HepG2 (cell line): Measurements from ENCODE around the gene HIRA. TPM values are rescaled to one million over a fixed set of nuclear protein-coding genes. Genes with fewer than 3 reads are reported as not detected.

Experiments used
- ATAC-seq: fragments of 200-7000 bp; cut with Tn5 transposase; 3 replicates; pipeline ENCODE4 v1.9.1; 2020; ENCODE audit warnings: mild to moderate bottlenecking, moderate library complexity
- BruUV-seq: library from RNA; stranded (reverse); fragments of 400-500 nt; replicated peaks from 2 replicates; lab custom pipeline; 2021; lab: Mats Ljungman, UMichigan
- CTCF ChIA-PET: fragments of 300-600 bp; formaldehyde crosslinking; extraction: SDS; loops from one replicate; lab custom pipeline; 2021; ENCODE audit warnings: low total read pairs, inconsistent platforms, low intra/inter-chr PET ratio; lab: Yijun Ruan, JAX
- POLR2A ChIA-PET: fragments of 350-600 bp; sonication (Branson Sonifier 250); formaldehyde crosslinking; loops from one replicate; lab custom pipeline; 2020; ENCODE audit warnings: antibody characterized with exemption, inconsistent platforms; lab: Yijun Ruan, JAX
- DNase-seq: peaks from one replicate; pipeline ENCODE4 v3.0.0-alpha.2; 2015; ENCODE audit warnings: low spot score
- FAIRE-seq: peaks from 3 replicates; lab custom pipeline; 2011; peaks lifted over from hg19 to GRCh38; lab: Jason Lieb, UNC
- H2AFZ ChIP-seq: one replicate; pipeline ENCODE4 v1.6.1; 2011; ENCODE audit warnings: low read length, inconsistent platforms
- H3K27ac ChIP-seq: fragments of 300-600 bp; 3 replicates; pipeline ENCODE4 v1.8.0; 2011; ENCODE audit warnings: mixed run types, mild to moderate bottlenecking, mixed read lengths, low read length, inconsistent platforms; ENCODE audit not compliant: insufficient read depth; ENCODE audit errors: extremely low read length
- H3K27me3 ChIP-seq, 2 experiments: fragments of 200-600 bp in 1 of 2; 2 replicates in 1 of 2; 3 replicates in 1 of 2; pipeline versions ENCODE4 v1.6.0 to v1.8.0; 2011; ENCODE audit warnings: low read length in 2 of 2, mild to moderate bottlenecking in 2 of 2, moderate library complexity in 2 of 2, inconsistent platforms in 1 of 2; ENCODE audit not compliant: insufficient read depth in 2 of 2, control insufficient read depth in 1 of 2
- H3K36me3 ChIP-seq, 2 experiments: fragments of 200-600 bp in 1 of 2; replicated peaks in 1 of 2; 2 replicates in 1 of 2; 3 replicates in 1 of 2; pipeline versions ENCODE4 v1.5.1 to v1.8.0; 2011; ENCODE audit warnings: low read length in 2 of 2, inconsistent platforms in 1 of 2; ENCODE audit not compliant: insufficient read depth in 2 of 2, control insufficient read depth in 1 of 2
- H3K4me1 ChIP-seq: 2 replicates; pipeline ENCODE4 v1.5.1; 2012; ENCODE audit warnings: low read length, inconsistent platforms; ENCODE audit not compliant: insufficient read depth
- H3K4me2 ChIP-seq: 2 replicates; pipeline ENCODE4 v1.6.0; 2011; ENCODE audit warnings: low read depth, low read length, inconsistent platforms
- H3K4me3 ChIP-seq, 3 experiments: fragments of 200-600 bp in 1 of 3; sonication (generic), shearing (Covaris generic) in 1 of 3; replicated peaks in 1 of 3; 2 replicates each; pipeline ENCODE4 v1.5.1; 2011 to 2016; ENCODE audit warnings: low read length in 3 of 3, inconsistent platforms in 2 of 3, low read depth in 2 of 3, mild to moderate bottlenecking in 2 of 3, control low read depth in 1 of 3, mixed read lengths in 1 of 3; ENCODE audit not compliant: insufficient read depth in 1 of 3
- H3K79me2 ChIP-seq: one replicate; pipeline ENCODE4 v1.6.1; 2011; ENCODE audit warnings: low read length, inconsistent platforms; ENCODE audit not compliant: insufficient read depth
- H3K9ac ChIP-seq: 2 replicates; pipeline ENCODE4 v1.6.0; 2011; ENCODE audit warnings: mild to moderate bottlenecking, low read depth, low read length, inconsistent platforms; ENCODE audit not compliant: insufficient read depth
- H3K9me3 ChIP-seq: 2 replicates; pipeline ENCODE4 v1.5.1; 2012; ENCODE audit warnings: mild to moderate bottlenecking, low read length
- H4K20me1 ChIP-seq: 2 replicates; pipeline ENCODE4 v1.6.0; 2011; ENCODE audit warnings: inconsistent platforms, mild to moderate bottlenecking, low read length, moderate library complexity; ENCODE audit not compliant: insufficient read depth
- ATF1 ChIP-seq: IDR thresholded peaks from 2 replicates; pipeline ENCODE4 v1.6.1; 2016; ENCODE audit warnings: mild to moderate bottlenecking, control low read depth
- ZNF335 ChIP-seq: sonication (generic); formaldehyde crosslinking; IDR thresholded peaks from 2 replicates; pipeline ENCODE4 v1.4.0; 2020; ENCODE audit warnings: missing genetic modification reagents
- ZNF619 ChIP-seq: sonication (generic); formaldehyde crosslinking; IDR thresholded peaks from 2 replicates; pipeline ENCODE4 v1.4.0; 2020; ENCODE audit warnings: mild to moderate bottlenecking, missing genetic modification reagents
- WGBS: methylation state at CpG from one replicate; pipeline ENCODE4 v1.1.6; 2017; ENCODE audit warnings: low lambda C conversion rate; 5-methylcytosine and 5-hydroxymethylcytosine counted together
- in situ Hi-C: cut with HindIII; loops from 2 replicates; pipeline ENCODE4 v1.10.0; 2017; ENCODE audit warnings: low pct_unique_long_range_greater_than_20kb; ENCODE audit not compliant: extremely low pct_ligation_motif_present
- intact Hi-C: fragments of 100-400 bp; cut with micrococcal nuclease; formaldehyde crosslinking; loops from one replicate; pipeline ENCODE4 v1.10.0; 2022; ENCODE audit not compliant: unreplicated experiment
- polyA plus RNA-seq, 8 experiments: library from polyadenylated mRNA; depleted of rRNA in 3 of 8; stranded (reverse) in 7 of 8; unstranded in 1 of 8; fragments of >200 nt; fragmentation: Illumina TruSeq in 4 of 8; extraction: Trizol in 4 of 8; gene quantifications; 2 replicates each; pipeline versions ENCODE4 v1.2.1 to v1.2.3, GENCODE V29; 2011 to 2016; ENCODE audit warnings: low read depth in 4 of 8, missing spikeins in 1 of 8, mixed read lengths in 1 of 8; ENCODE audit not compliant: insufficient read depth in 1 of 8
- total RNA-seq, 5 experiments: library from RNA; depleted of rRNA; stranded (reverse); fragments of >200 nt; fragmentation: Illumina TruSeq; extraction: Trizol; gene quantifications; 2 replicates each; pipeline ENCODE4 v1.2.3, GENCODE V29; 2016; ENCODE audit warnings: low read depth in 1 of 5
- TF ChIP-seq, protein P1 (sequence below), 2 experiments: sonication (generic) in 1 of 2; formaldehyde crosslinking in 1 of 2; IDR thresholded peaks; 2 replicates each; pipeline versions ENCODE4 v1.6.1 to v1.9.0; 2014 to 2022; ENCODE audit warnings: antibody characterized with exemption in 1 of 2, borderline replicate concordance in 1 of 2, inconsistent platforms in 1 of 2, low read depth in 1 of 2, missing genetic modification reagents in 1 of 2

The HIRA gene
- total and polyA plus RNA-seq, 2 of the 13 experiments (the other 11 are each of a cell fraction or from before 2014, with no cell fraction given), result 21.5 to 29.2 TPM

DNA sequence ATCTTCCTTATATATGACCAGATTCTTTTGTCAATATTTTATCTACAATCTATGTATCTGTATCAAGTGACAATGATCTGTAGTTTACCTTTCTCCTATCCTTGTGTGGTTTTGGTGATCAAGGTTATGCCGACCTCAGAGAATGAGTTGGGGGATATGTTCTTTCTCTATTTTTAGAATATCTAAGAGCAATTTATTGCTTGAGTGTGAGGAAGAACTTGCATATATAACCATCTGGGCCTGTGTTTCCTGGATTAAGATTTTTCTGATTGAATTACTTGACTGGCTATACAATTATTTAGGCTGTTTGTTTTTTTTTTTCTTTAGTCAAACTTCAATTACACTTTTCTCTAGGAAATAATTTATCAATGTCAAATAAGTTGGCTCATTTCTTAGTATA lies 30.0 kb upstream of the HIRA start:
- FAIRE-seq, result no peak
- no peaks in the 10 kb centered on the region for H3K79me2 ChIP-seq
- no peak overlapping the region for H3K4me2 ChIP-seq
- in situ Hi-C loops, result no loop called here
- no peaks in the 10 kb centered on the region for H4K20me1 ChIP-seq
- no peaks in the 10 kb centered on the region for H3K4me1 ChIP-seq
- TF ChIP-seq, protein P1, sequence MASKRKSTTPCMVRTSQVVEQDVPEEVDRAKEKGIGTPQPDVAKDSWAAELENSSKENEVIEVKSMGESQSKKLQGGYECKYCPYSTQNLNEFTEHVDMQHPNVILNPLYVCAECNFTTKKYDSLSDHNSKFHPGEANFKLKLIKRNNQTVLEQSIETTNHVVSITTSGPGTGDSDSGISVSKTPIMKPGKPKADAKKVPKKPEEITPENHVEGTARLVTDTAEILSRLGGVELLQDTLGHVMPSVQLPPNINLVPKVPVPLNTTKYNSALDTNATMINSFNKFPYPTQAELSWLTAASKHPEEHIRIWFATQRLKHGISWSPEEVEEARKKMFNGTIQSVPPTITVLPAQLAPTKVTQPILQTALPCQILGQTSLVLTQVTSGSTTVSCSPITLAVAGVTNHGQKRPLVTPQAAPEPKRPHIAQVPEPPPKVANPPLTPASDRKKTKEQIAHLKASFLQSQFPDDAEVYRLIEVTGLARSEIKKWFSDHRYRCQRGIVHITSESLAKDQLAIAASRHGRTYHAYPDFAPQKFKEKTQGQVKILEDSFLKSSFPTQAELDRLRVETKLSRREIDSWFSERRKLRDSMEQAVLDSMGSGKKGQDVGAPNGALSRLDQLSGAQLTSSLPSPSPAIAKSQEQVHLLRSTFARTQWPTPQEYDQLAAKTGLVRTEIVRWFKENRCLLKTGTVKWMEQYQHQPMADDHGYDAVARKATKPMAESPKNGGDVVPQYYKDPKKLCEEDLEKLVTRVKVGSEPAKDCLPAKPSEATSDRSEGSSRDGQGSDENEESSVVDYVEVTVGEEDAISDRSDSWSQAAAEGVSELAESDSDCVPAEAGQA (IDR thresholded peaks at IDR 0.05; ENCODE audit: low read depth), result no peak
- TF ChIP-seq, protein P1 (CRISPR knock-in tag; IDR thresholded peaks at IDR 0.05; ENCODE audit: borderline replicate concordance), result no peak
- TF ChIP-seq ZNF335 (CRISPR knock-in tag) (no peak), ZNF619 (CRISPR knock-in tag) (no peak), ATF1 (CRISPR knock-in tag) (no peak)
- ChIA-PET CTCF (no interaction called here), POLR2A (no interaction called here)
- H3K27ac ChIP-seq, result no peak overlapping the region
- H3K27me3 ChIP-seq, result no peaks in the 10 kb centered on the region
- DNase-seq, result no peak
- peaks cover 20 to 47% of the 10 kb centered on the region in 2 experiments; a peak in 4 of 5 replicates for H3K36me3 ChIP-seq
- no peak overlapping the region for H3K9ac ChIP-seq
- no peaks in the 10 kb centered on the region for H3K9me3 ChIP-seq
- 97% methylated on average over 1 of the region's 1 CpG for WGBS
- intact Hi-C loops, result no loop called here
- H3K4me3 ChIP-seq, result no peak overlapping the region
- no TSS peak for BruUV-seq
- no peak for ATAC-seq
- H2AFZ ChIP-seq, result no peak overlapping the region
